ENCODE data around the gene NT5C3A.
"Not testable (repeated sequence)": the region's sequence is repeated elsewhere in the genome, so short reads cannot be mapped to it uniquely, and the experiment has no call there.

The NT5C3A gene

GRCh38 chr7:33044986-33045385 lies 17.6 kb downstream of the NT5C3A start:
- Histone ChIP-seq H3K27ac (peak overlapping the region in 1 of 21 experiments; percentile 59), H3K4me3 (no peak overlapping the region)

- no peak overlapping the region for H3K4me3 ChIP-seq
- peak overlapping the region in 5 of 21 experiments; percentile 4 to 59 (median 35) for H3K27ac ChIP-seq
Measured at GRCh38 chr7:33044401-33044718, 18.2 kb downstream of the NT5C3A start.

- H3K27ac ChIP-seq, result peak overlapping the region in 7 of 21 experiments; percentile 4 to 59 (median 35)
- no peak overlapping the region for H3K4me3 ChIP-seq
Measured at GRCh38 chr7:33043501-33044400, 18.8 kb downstream of the NT5C3A start.

GRCh38 chr7:33041631-33042428 lies 20.7 kb downstream of the NT5C3A start:
- no peak overlapping the region for H3K4me3 ChIP-seq
- peak overlapping the region in 5 of 21 experiments; percentile 5 to 55 (median 41) for H3K27ac ChIP-seq

GRCh38 chr7:33040803-33041516 lies 21.6 kb downstream of the NT5C3A start:
- Histone ChIP-seq H3K4me3 (peak overlapping the region in 3 of 7 experiments; percentile 9 to 40 (median 40)), H3K27ac (peak overlapping the region in 16 of 21 experiments; percentile 14 to 80 (median 42))

GRCh38 chr7:33039903-33040292 lies 22.7 kb downstream of the NT5C3A start:
- Histone ChIP-seq H3K4me3 (peak overlapping the region; percentile 22 to 40 (median 29)), H3K27ac (peak overlapping the region in 17 of 21 experiments; percentile 4 to 80 (median 41))

- Histone ChIP-seq H3K4me3 (peak overlapping the region; percentile 22 to 40 (median 29)), H3K27ac (peak overlapping the region in 17 of 21 experiments; percentile 4 to 80 (median 41))
Measured at GRCh38 chr7:33039257-33039902, 23.2 kb downstream of the NT5C3A start.

GRCh38 chr7:33038639-33039038 lies 23.9 kb downstream of the NT5C3A start:
- Histone ChIP-seq H3K4me3 (no peak overlapping the region), H3K27ac (peak overlapping the region in 5 of 21 experiments; percentile 32 to 71 (median 51))

GRCh38 chr7:33035776-33036175 lies 26.8 kb downstream of the NT5C3A start:
- H3K27ac ChIP-seq, result no peak overlapping the region
- H3K4me3 ChIP-seq, result no peak overlapping the region

GRCh38 chr7:33024189-33024757 lies 38.3 kb downstream of the NT5C3A start:
- no peak overlapping the region for H3K27ac ChIP-seq
- no peak overlapping the region for H3K4me3 ChIP-seq

GRCh38 chr7:33012364-33012763 lies 50.2 kb downstream of the NT5C3A start:
- no peak overlapping the region for H3K4me3 ChIP-seq
- H3K27ac ChIP-seq, result no peak overlapping the region

- H3K4me3 ChIP-seq, result no peak overlapping the region
- H3K27ac ChIP-seq, result no peak overlapping the region
Measured at GRCh38 chr7:33009734-33010133, 52.8 kb downstream of the NT5C3A start.

GRCh38 chr7:33005690-33006089 lies 56.9 kb downstream of the NT5C3A start:
- not testable (repeated sequence) for H3K27ac ChIP-seq

GRCh38 chr7:33005193-33005592 lies 57.4 kb downstream of the NT5C3A start:
- not testable (repeated sequence) for H3K4me3 ChIP-seq, H3K27ac ChIP-seq

More at GRCh38 chr7:33005690-33006089, 56.9 kb downstream of the NT5C3A start:
- H3K4me3 ChIP-seq, result not testable (repeated sequence)

GRCh38 chr7:33004104-33004616 lies 58.4 kb downstream of the NT5C3A start:
- H3K27ac ChIP-seq, H3K4me3 ChIP-seq: not testable (repeated sequence)

GRCh38 chr7:33003111-33003510 lies 59.5 kb downstream of the NT5C3A start:
- H3K27ac ChIP-seq, H3K4me3 ChIP-seq: not testable (repeated sequence)

GRCh38 chr7:32999380-32999779 lies 63.2 kb downstream of the NT5C3A start:
- H3K4me3 ChIP-seq, result not testable (repeated sequence)
- peak overlapping the region in 13 of 21 experiments; percentile 6 to 81 (median 58) for H3K27ac ChIP-seq

GRCh38 chr7:32998361-32999171 lies 64.0 kb downstream of the NT5C3A start:
- peak overlapping the region in 19 of 21 experiments; percentile 7 to 81 (median 58) for H3K27ac ChIP-seq
- H3K4me3 ChIP-seq, result not testable (repeated sequence)

All from skin epidermis (tissue), 12 donors.